Stimulated activated CD8-positive, alpha-beta memory T cell treated with anti-CD3 and anti-CD28 coated beads, Interleukin-15, amount 100 ng/mL, for 1 hour (primary cell): Measurements from ENCODE around the gene ZNF280D.

ENCODE experiments used
- DNase-seq: peaks from one replicate; pipeline ENCODE4 v3.0.0-alpha.2; 2020; ENCODE audit warnings: low read depth

The ZNF280D gene

DNA sequence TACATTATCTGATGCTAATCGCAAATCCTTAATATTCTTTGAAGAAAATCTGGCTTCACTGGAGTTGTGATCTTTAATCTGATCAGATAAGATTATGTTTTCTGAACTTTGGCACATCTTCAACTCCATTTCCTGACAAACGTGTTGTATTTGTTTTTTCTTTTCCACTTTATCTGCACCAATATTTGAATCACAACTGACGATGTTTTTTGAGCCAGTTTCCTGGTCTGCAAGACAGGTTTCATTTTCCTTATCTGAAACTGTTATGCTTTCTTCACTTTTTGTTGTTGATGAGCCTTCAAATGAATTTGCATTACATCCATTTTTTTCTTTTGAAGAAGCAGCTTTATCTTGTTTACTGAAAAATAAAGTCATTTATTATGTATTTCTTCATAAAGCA lies 101.5 kb downstream of the ZNF280D start:
- no peak for DNase-seq

GRCh38 chr15:56628893-56629532 lies 104.3 kb downstream of the ZNF280D start:
- DNase-seq = no peak

GRCh38 chr15:56619887-56620286 lies 113.4 kb downstream of the ZNF280D start:
- no peak for DNase-seq

- DNase-seq = no peak
Measured at GRCh38 chr15:56617628-56618027, 115.7 kb downstream of the ZNF280D start.

DNA sequence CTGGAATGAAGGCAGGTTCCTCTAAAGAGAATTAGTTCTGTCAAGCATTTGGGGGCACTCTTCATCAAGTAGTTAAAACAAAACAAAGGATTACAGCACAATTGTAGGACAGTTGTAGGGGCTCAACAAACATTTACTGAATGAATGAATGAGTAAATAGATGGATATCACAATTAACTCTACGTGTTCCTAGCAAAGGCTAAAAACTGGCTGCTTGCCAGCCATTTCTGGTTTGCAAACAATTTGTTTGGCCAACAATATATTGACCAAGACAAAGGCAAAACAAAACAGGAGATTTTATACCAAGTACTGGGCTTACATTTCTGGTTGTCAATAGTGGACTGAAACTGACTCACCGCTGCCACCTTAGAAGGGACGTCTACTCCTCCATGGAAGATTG lies 116.8 kb downstream of the ZNF280D start:
- DNase-seq = no peak

GRCh38 chr15:56613811-56614210 lies 119.5 kb downstream of the ZNF280D start:
- no peak for DNase-seq

DNA sequence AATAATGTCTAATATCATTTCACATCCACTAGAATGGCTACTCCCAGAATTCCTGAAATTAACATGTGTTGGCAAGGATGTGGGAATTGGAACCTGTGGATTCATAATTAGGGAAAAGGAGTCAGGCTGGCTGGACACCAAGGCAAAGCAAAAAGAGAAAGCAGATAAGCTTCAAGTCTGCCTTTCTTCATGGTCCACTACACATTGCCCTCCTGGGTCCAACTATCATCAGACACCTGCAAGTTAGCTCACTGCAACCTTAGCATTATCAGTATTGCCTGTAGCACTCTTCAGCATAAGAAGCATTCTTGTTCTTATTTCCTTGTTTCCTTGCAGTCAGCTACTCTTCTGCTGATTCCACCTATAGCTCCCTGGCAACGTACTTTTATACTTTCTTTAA lies 124.3 kb downstream of the ZNF280D start:
- DNase-seq = no peak

DNA sequence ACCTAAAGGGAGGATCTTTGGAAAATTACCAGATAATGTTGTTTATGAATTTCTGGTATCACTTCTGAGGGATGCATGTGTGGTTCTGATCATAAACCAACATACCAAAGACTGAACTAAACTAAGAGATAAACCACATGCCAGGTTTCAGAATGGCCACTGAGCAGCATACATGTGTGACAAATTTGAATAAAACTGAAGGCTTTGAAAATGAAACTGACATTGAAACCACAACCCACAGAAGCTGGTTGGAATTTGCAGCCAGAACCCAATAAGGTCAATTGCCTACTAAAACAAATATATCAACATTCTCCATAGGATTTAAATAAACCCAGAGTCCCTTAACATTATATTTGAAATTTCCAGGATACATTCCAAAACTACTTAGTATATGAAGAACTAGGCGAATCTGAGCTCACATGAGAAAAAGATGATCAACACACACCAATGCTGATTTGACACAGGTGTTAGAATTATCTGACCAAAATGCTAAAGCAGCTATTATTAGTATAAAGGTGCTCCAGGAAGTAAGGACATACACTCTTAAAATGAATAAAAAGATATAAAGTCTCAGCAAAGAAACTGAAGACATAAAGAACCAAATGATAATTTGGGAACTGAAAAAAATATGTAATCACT lies 125.0 kb downstream of the ZNF280D start:
- DNase-seq = no peak

DNA sequence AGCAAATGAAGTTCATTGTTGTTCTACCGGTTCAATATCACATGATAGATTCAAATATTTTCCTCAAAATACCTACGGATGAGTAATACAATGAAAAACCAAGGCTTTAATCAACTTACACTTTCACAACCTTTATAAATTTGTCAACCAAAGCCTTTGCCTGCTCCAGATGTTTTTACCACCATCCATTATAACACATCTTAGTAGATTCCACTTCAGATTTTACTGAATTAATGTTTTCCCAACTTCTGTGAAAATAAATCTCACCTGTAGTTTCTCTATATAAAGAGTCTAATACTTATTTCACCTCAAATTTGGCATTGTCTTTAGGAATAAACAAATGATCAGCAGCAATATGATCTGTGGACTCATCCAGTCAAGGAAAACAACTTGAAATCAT lies 131.1 kb downstream of the ZNF280D start:
- no peak for DNase-seq

DNA sequence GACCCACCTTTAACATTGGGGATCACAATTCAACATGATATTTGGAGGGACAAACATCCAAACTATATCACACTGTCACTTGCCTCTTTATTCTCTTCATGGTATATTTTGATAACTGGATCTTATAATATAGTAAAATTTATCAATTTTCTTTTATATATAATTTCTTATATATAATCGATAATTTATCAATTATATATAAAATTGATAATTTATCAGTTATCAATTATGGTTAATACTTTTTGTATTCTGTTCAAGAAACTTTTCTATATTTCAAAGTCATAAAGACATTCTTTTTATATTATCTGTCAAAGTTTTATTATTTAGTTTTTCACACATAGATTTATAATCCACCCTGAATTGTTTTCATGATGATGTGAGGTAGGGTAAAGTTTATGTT lies 132.9 kb downstream of the ZNF280D start:
- DNase-seq = no peak

DNA sequence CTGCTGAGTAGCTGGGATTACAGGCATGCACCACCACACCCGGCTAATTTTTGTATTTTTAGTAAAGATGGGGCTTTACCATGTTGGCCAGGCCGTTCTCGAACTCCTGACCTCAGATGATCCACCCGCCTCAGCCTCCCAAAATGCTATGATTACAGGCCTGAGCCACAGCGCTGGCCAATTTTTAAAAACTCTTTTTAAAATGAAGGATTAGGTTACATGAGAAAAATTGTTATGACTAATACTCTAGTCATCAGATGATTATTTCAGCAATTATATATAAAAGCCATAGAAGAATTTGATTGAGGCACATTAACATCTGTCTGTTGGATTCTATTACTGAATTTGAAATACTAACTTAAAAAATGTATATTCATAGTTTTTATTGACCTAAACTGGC lies 134.3 kb downstream of the ZNF280D start:
- DNase-seq = no peak

DNA sequence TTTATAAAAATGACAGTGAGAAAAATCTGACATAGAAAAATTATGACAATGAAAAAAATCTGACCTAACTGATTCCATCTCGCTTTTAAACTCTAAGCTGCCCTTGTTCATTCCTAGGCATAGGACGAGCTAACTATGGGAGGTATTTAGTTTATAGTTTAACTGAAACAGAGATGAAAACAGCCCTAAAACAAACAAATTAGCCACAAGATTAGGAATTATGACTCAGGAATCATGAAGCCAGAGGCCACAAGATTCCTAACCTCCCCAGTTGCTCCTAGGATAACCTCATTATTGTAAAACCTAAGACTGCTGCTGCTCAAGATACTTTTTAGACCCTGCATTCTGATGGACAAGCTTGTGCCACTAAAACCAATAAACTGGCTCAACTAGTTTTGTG lies 145.6 kb downstream of the ZNF280D start:
- no peak for DNase-seq

GRCh38 chr15:56586206-56586605 lies 147.1 kb downstream of the ZNF280D start:
- no peak for DNase-seq

GRCh38 chr15:56582785-56583184 lies 150.5 kb downstream of the ZNF280D start:
- no peak for DNase-seq
